ENCODE measurements around the gene FGF18.

- TF ChIP-seq, protein P1, sequence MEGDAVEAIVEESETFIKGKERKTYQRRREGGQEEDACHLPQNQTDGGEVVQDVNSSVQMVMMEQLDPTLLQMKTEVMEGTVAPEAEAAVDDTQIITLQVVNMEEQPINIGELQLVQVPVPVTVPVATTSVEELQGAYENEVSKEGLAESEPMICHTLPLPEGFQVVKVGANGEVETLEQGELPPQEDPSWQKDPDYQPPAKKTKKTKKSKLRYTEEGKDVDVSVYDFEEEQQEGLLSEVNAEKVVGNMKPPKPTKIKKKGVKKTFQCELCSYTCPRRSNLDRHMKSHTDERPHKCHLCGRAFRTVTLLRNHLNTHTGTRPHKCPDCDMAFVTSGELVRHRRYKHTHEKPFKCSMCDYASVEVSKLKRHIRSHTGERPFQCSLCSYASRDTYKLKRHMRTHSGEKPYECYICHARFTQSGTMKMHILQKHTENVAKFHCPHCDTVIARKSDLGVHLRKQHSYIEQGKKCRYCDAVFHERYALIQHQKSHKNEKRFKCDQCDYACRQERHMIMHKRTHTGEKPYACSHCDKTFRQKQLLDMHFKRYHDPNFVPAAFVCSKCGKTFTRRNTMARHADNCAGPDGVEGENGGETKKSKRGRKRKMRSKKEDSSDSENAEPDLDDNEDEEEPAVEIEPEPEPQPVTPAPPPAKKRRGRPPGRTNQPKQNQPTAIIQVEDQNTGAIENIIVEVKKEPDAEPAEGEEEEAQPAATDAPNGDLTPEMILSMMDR (IDR thresholded peaks at IDR 0.05) = no peak
- no peak for TF ChIP-seq POLR2A (IDR thresholded peaks at IDR 0.05)
These were observed 8.8 kb downstream of the FGF18 start for GRCh38 chr5:171428168-171428696.
